ENCODE measurements around the gene GRM8. TPM values are rescaled to one million over a fixed set of nuclear protein-coding genes. Genes with fewer than 3 reads are reported as not detected.

The GRM8 gene
- total RNA-seq, 1 donor from 2014 or later = 7.8 TPM

DNA sequence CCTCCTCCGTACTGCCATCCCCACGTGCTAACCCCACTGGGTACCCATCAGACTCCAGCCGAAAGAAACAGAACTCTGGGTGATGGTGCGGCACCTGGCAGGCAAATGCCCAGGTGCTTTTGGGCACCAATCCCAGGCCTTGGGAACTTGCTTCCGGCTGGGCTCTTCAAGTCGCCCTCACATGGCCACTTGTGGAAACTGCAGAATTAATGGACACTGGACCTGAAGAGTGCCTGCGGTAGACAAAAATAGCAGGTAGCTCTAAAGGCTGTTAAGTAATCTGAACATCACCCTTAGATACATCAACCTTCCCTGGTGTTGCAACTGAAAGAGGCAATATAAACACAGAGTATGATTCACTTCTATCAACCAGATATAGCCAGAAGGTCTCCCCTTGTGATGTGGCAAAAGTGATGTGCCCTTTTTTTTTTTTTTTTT is 644.4 kb downstream of the GRM8 start:
- no peaks in the 10 kb centered on the region for H3K36me3 Mint-ChIP-seq (ENCODE audit: unreplicated experiment)
- peak; percentile 50 for TF ChIP-seq CTCF (IDR thresholded peaks at IDR 0.05; ENCODE audit: partially characterized antibody, unreplicated experiment)

GRCh38 chr7:126606331-126606730 is 646.4 kb downstream of the GRM8 start:
- H3K4me3 Mint-ChIP-seq (ENCODE audit: unreplicated experiment) = no peak overlapping the region
- no peak for DNase-seq
- peaks cover 3% of the 10 kb centered on the region for H3K9me3 Mint-ChIP-seq (ENCODE audit: unreplicated experiment)
- H3K27ac Mint-ChIP-seq (ENCODE audit: unreplicated experiment) = no peak overlapping the region
- no peak for TF ChIP-seq CTCF (IDR thresholded peaks at IDR 0.05; ENCODE audit: partially characterized antibody, unreplicated experiment)
- H3K27me3 Mint-ChIP-seq (ENCODE audit: unreplicated experiment) = peaks cover 2% of the 10 kb centered on the region
- no peaks in the 10 kb centered on the region for H3K36me3 Mint-ChIP-seq (ENCODE audit: unreplicated experiment)
- peaks cover 13% of the 10 kb centered on the region for H3K4me1 Mint-ChIP-seq (ENCODE audit: low read depth, unreplicated experiment)

More for the DNA sequence above, 644.4 kb downstream of the GRM8 start:
- peaks cover 3% of the 10 kb centered on the region for H3K9me3 Mint-ChIP-seq (ENCODE audit: unreplicated experiment)
- peak; percentile 27 for DNase-seq
- no peak overlapping the region for H3K4me3 Mint-ChIP-seq (ENCODE audit: unreplicated experiment)
- peaks cover 13% of the 10 kb centered on the region for H3K4me1 Mint-ChIP-seq (ENCODE audit: low read depth, unreplicated experiment)
- peaks cover 2% of the 10 kb centered on the region for H3K27me3 Mint-ChIP-seq (ENCODE audit: unreplicated experiment)
- no peak overlapping the region for H3K27ac Mint-ChIP-seq (ENCODE audit: unreplicated experiment)

DNA sequence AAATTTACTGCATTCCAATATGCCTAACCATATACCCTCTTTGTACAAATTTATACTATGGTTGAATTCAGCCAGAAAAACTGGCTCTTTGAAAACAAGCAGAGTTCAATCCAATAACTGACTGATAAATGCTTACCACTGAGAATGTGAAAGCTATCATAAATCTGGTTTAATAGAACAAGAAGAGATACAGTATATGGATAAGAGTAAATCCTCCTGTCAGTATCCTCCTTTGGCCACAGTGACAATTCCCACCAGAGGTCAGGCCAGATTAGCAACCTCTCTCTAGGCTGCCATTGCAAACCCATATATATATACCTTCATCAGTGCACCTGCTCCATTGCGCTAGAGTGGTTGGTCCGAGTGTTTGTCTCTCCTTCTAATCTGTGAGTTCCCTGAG is 647.2 kb downstream of the GRM8 start:
- H3K36me3 Mint-ChIP-seq (ENCODE audit: unreplicated experiment) = no peaks in the 10 kb centered on the region
- DNase-seq = no peak
- H3K4me1 Mint-ChIP-seq (ENCODE audit: low read depth, unreplicated experiment) = peaks cover 13% of the 10 kb centered on the region
- peaks cover 3% of the 10 kb centered on the region for H3K9me3 Mint-ChIP-seq (ENCODE audit: unreplicated experiment)
- H3K4me3 Mint-ChIP-seq (ENCODE audit: unreplicated experiment) = no peak overlapping the region
- peak overlapping the region; percentile 85 for H3K27ac Mint-ChIP-seq (ENCODE audit: unreplicated experiment)
- no peak for TF ChIP-seq CTCF (IDR thresholded peaks at IDR 0.05; ENCODE audit: partially characterized antibody, unreplicated experiment)
- peaks cover 2% of the 10 kb centered on the region for H3K27me3 Mint-ChIP-seq (ENCODE audit: unreplicated experiment)

GRCh38 chr7:126605056-126605455 is 647.7 kb downstream of the GRM8 start:
- Mint-ChIP-seq H3K9me3 (ENCODE audit: unreplicated experiment) (peaks cover 3% of the 10 kb centered on the region), H3K27ac (ENCODE audit: unreplicated experiment) (peak overlapping the region; percentile 93), H3K4me3 (ENCODE audit: unreplicated experiment) (peak overlapping the region; percentile 69), H3K36me3 (ENCODE audit: unreplicated experiment) (no peaks in the 10 kb centered on the region), H3K27me3 (ENCODE audit: unreplicated experiment) (peaks cover 2% of the 10 kb centered on the region), H3K4me1 (ENCODE audit: low read depth, unreplicated experiment) (peaks cover 13% of the 10 kb centered on the region)
- no peak for DNase-seq
- no peak for TF ChIP-seq CTCF (IDR thresholded peaks at IDR 0.05; ENCODE audit: partially characterized antibody, unreplicated experiment)

DNA sequence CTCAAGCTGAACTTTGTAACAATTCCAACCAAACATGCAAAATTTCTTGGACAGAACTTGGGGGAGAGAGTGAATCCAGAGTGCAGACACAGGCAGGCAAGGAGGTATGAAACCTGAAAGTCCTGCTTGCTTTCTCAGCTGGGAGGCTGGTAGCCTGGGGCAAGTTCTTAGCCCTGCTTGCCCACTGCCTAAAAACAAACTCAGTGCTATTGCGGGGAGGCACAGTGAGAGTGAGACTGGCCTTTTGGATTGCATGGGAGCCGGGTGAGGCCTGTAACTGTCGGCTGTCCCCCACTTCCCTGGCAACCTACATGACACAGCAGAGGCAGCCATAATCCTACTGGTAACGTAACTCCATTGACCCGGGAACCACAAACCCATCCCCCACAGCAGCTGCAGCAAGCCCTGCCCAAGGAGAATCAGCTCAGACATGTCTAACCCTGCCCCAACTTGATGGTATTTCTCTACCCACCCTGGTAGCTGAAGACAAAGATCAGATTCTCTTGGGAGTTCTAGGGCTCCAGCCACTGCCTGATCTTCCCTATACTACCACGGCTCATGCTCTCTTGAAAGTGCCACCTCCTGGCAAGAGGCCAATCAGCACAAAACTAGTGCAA is 663.6 kb downstream of the GRM8 start:
- Mint-ChIP-seq H3K27me3 (ENCODE audit: unreplicated experiment) (peaks cover 4% of the 10 kb centered on the region), H3K9me3 (ENCODE audit: unreplicated experiment) (peaks cover 12% of the 10 kb centered on the region), H3K36me3 (ENCODE audit: unreplicated experiment) (peaks cover 21% of the 10 kb centered on the region), H3K4me1 (ENCODE audit: low read depth, unreplicated experiment) (peaks cover 8% of the 10 kb centered on the region), H3K27ac (ENCODE audit: unreplicated experiment) (no peak overlapping the region), H3K4me3 (ENCODE audit: unreplicated experiment) (no peak overlapping the region)
- no peak for TF ChIP-seq CTCF (IDR thresholded peaks at IDR 0.05; ENCODE audit: partially characterized antibody, unreplicated experiment)
- no peak for DNase-seq
